ENCODE data around the gene INPP5F.

Gene INPP5F

GRCh38 chr10:119871881-119872609 is 146.2 kb downstream of the INPP5F start:
- peak; percentile 25 for DNase-seq

GRCh38 chr10:119872610-119872859 is 146.7 kb downstream of the INPP5F start, which contains the start of gene MCMBP:
TSS of gene MCMBP (minus strand) at chr10:119872843. CDS start at chr10:119872584, 259 bp downstream.
- no peak for DNase-seq

- peak; percentile 74 for DNase-seq
These were observed 147.2 kb downstream of the INPP5F start for GRCh38 chr10:119872860-119873681.

GRCh38 chr10:119878524-119878923 is 152.7 kb downstream of the INPP5F start:
- no peak for DNase-seq
